Spleen (tissue), 11 donors: Measurements from ENCODE around the gene ACSL5. TPM values are rescaled to one million over a fixed set of nuclear protein-coding genes. Genes with fewer than 3 reads are reported as not detected.

Experiments used
- DNase-seq: peaks from one replicate; pipeline ENCODE4 v3.0.0-alpha.2; 2020
- H3K27ac ChIP-seq, 8 donors: fragments of 200-600 bp; sonication (generic) in 7 of 8; 1 replicate in 4 of 8; 2 replicates in 4 of 8; pipeline versions ENCODE4 v1.5.0 to v1.8.0; 2016 to 2021; ENCODE audit warnings: inconsistent platforms in 4 of 8, mild to moderate bottlenecking in 4 of 8, moderate library complexity in 1 of 8
- H3K27me3 ChIP-seq, 7 donors: fragments of 200-600 bp; sonication (generic) in 6 of 7; replicated peaks in 1 of 7; 1 replicate in 4 of 7; 2 replicates in 3 of 7; pipeline versions ENCODE4 v1.5.0 to v1.8.0; 2016 to 2021; ENCODE audit warnings: inconsistent platforms in 3 of 7, mild to moderate bottlenecking in 1 of 7
- H3K36me3 ChIP-seq, 6 donors: fragments of 200-600 bp; sonication (generic) in 5 of 6; 1 replicate in 4 of 6; 2 replicates in 2 of 6; pipeline versions ENCODE4 v1.5.0 to v1.8.0; 2016 to 2021; ENCODE audit warnings: inconsistent platforms in 2 of 6
- H3K4me1 ChIP-seq, 6 donors: fragments of 200-600 bp; sonication (generic) in 5 of 6; 1 replicate in 3 of 6; 2 replicates in 3 of 6; pipeline versions ENCODE4 v1.5.0 to v1.8.0; 2016 to 2021; ENCODE audit warnings: inconsistent platforms in 3 of 6
- H3K4me3 ChIP-seq, 8 donors: fragments of 200-600 bp; sonication (generic) in 7 of 8; 1 replicate in 4 of 8; 2 replicates in 4 of 8; pipeline versions ENCODE4 v1.5.0 to v1.8.0; 2016 to 2021; ENCODE audit warnings: inconsistent platforms in 4 of 8, mild to moderate bottlenecking in 4 of 8, moderate library complexity in 2 of 8
- H3K9me3 ChIP-seq, 8 donors: fragments of 200-600 bp; sonication (generic) in 7 of 8; 1 replicate in 4 of 8; 2 replicates in 4 of 8; pipeline versions ENCODE4 v1.5.0 to v1.8.0; 2016 to 2021; ENCODE audit warnings: inconsistent platforms in 4 of 8
- CTCF ChIP-seq, 11 experiments: fragments of 200-600 bp in 7 of 11; fragments of 450-650 bp in 4 of 11; sonication (generic) in 4 of 11; IDR thresholded peaks in 8 of 11; conservative IDR thresholded peaks in 3 of 11; 1 replicate in 7 of 11; 2 replicates in 4 of 11; pipeline versions ENCODE4 v1.4.0 to v1.8.0; 2016 to 2021; ENCODE audit warnings: antibody characterized with exemption in 11 of 11, inconsistent platforms in 4 of 11, mild to moderate bottlenecking in 1 of 11
- POLR2A ChIP-seq, 3 donors: fragments of 450-650 bp; IDR thresholded peaks; one replicate each; pipeline ENCODE4 v1.5.1; 2017; ENCODE audit warnings: antibody characterized with exemption in 3 of 3, mild to moderate bottlenecking in 1 of 3
- POLR2AphosphoS5 ChIP-seq, 3 donors: sonication (generic); formaldehyde crosslinking; IDR thresholded peaks; one replicate each; pipeline ENCODE4 v1.5.1; 2017; ENCODE audit warnings: antibody characterized with exemption in 3 of 3
- WGBS, 5 donors: extraction: QIAGEN DNeasy Blood & Tissue Kit in 3 of 5; methylation state at CpG; one replicate each; pipeline versions ENCODE4 v1.1.5 to v1.1.7; 2013 to 2018; 5-methylcytosine and 5-hydroxymethylcytosine counted together
- intact Hi-C: fragments of 100-400 bp; cut with DNase I; formaldehyde crosslinking; loops from one replicate; pipeline ENCODE4 v1.15.0; 2023; ENCODE audit warnings: low total_unique reads
- polyA plus RNA-seq, 3 donors: library from polyadenylated mRNA; stranded (reverse); fragments of 200-250 nt; gene quantifications; one replicate each; pipeline ENCODE4 v1.2.1, GENCODE V29; 2013
- total RNA-seq, 7 donors: library from RNA; depleted of rRNA in 3 of 7; stranded (reverse); fragments of >200 nt in 3 of 7; fragmentation: NEBNext Ultra II Directional in 4 of 7; extraction: Animal tissue kit (Norgen Biotek cat#: 25700) in 4 of 7; gene quantifications; one replicate each; pipeline versions ENCODE4 v1.1.0 to v1.2.1, GENCODE V29; 2016 to 2021
- donor health status: healthy with polysubstance abuse.
- donor health status: DM: no; HTN: no; CAD: no; lungs with moderate emphysema.
- donor health status: DM: no; HTN: no; CAD: no.
- donor health status: Bipolar disorder and iron deficiency.
- donor health status: healthy.
- donor health status: DM: no; HTN: no; CAD: no.
- donor health status: DM: yes; HTN: yes; CAD: no.

Gene ACSL5
- total and polyA plus RNA-seq, 10 donors: 18.6 to 49.4 (median 42.8) TPM

GRCh38 chr10:112441520-112441919 is 67.6 kb downstream of the ACSL5 start:
- Histone ChIP-seq H3K27me3 (no peaks in the 10 kb centered on the region), H3K27ac (no peak overlapping the region), H3K4me3 (no peak overlapping the region), H3K4me1 (peaks cover 10 to 45% (median 27%) of the 10 kb centered on the region in 6 donors), H3K9me3 (no peaks in the 10 kb centered on the region), H3K36me3 (peaks cover 0 to 90% (median 68%) of the 10 kb centered on the region in 6 donors)
- TF ChIP-seq POLR2AphosphoS5 (IDR thresholded peaks at IDR 0.05): no peak
- no peak for TF ChIP-seq CTCF (IDR thresholded peaks at IDR 0.05 in 8 of 11, conservative IDR thresholded peaks at IDR 0.05 in 3 of 11)
- no peak for TF ChIP-seq POLR2A (IDR thresholded peaks at IDR 0.05)
- intact Hi-C loops: loop anchor here (10.0 kb wide), 1 partner anchor 257 kb away; the partner anchor contains the start of gene GPAM
- WGBS, 5 donors: 64 to 88% (median 86%) methylated on average over 1 of the region's 1 CpG
- no peak for DNase-seq

DNA sequence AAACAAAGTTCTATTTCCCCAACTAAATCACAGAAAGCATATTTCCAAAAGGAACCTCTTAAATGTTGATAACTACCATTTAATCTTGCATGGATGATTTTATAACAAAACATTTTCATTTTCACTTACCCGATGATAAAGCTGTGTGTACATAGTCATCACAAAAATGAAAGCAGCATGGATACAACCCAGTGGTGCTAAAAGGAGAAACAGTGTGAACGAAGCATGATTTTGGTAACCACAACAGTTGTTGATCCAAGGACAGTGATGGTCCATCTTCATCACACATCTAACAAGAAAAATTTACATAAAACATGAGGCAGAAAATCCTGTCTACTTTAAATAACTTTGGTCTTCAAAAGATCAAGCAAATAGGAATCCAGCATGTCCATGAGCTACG is 68.1 kb downstream of the ACSL5 start:
- intact Hi-C loops: loop anchor here (10.0 kb wide), 1 partner anchor 257 kb away; the partner anchor contains the start of gene GPAM
- peaks cover 10 to 45% (median 27%) of the 10 kb centered on the region in 6 donors for H3K4me1 ChIP-seq
- H3K4me3 ChIP-seq: no peak overlapping the region
- WGBS, 5 donors: 50 to 75% (median 65%) methylated on average over 3 of the region's 3 CpGs
- no peaks in the 10 kb centered on the region for H3K9me3 ChIP-seq
- no peak for DNase-seq
- peaks cover 0 to 84% (median 63%) of the 10 kb centered on the region in 6 donors for H3K36me3 ChIP-seq
- no peaks in the 10 kb centered on the region for H3K27me3 ChIP-seq
- TF ChIP-seq POLR2AphosphoS5 (IDR thresholded peaks at IDR 0.05): no peak
- H3K27ac ChIP-seq: no peak overlapping the region

- H3K4me3 ChIP-seq: peak overlapping the region; percentile 65 to 98 (median 91)
- no peaks in the 10 kb centered on the region for H3K9me3 ChIP-seq
- intact Hi-C loops: loop anchor here (10.0 kb wide), 1 partner anchor 261 kb away; the partner anchor contains the start of gene GPAM
- H3K4me1 ChIP-seq: peaks cover 24 to 84% (median 51%) of the 10 kb centered on the region in 6 donors
- 4 to 7% (median 6%) methylated on average over 20 of the region's 20 CpGs for WGBS, 5 donors
- TF ChIP-seq CTCF (IDR thresholded peaks at IDR 0.05 in 8 of 11, conservative IDR thresholded peaks at IDR 0.05 in 3 of 11) (no peak), POLR2A (IDR thresholded peaks at IDR 0.05) (peak in 1 of 3 donors; percentile 42), POLR2AphosphoS5 (IDR thresholded peaks at IDR 0.05) (no peak)
- H3K27me3 ChIP-seq: no peaks in the 10 kb centered on the region
- H3K27ac ChIP-seq: peak overlapping the region; percentile 85 to 94 (median 90)
- H3K36me3 ChIP-seq: peaks cover 0 to 60% (median 31%) of the 10 kb centered on the region in 6 donors
- peak; percentile 78 for DNase-seq
Measured at GRCh38 chr10:112446055-112446854, 72.3 kb downstream of the ACSL5 start.

- TF ChIP-seq CTCF (IDR thresholded peaks at IDR 0.05 in 8 of 11, conservative IDR thresholded peaks at IDR 0.05 in 3 of 11) (peak in 5 of 11 experiments; percentile 8 to 34 (median 20)), POLR2AphosphoS5 (IDR thresholded peaks at IDR 0.05) (peak; percentile 88 to 91 (median 89)), POLR2A (IDR thresholded peaks at IDR 0.05) (peak in 1 of 3 donors; percentile 73)
- no peaks in the 10 kb centered on the region for H3K9me3 ChIP-seq
- peaks cover 0 to 55% (median 24%) of the 10 kb centered on the region in 6 donors for H3K36me3 ChIP-seq
- H3K27me3 ChIP-seq: no peaks in the 10 kb centered on the region
- peaks cover 24 to 89% (median 52%) of the 10 kb centered on the region in 6 donors for H3K4me1 ChIP-seq
- WGBS, 5 donors: 0 to 1% (median 0%) methylated on average over 53 to 59 of the region's 59 CpGs
- intact Hi-C loops: loop anchor here (10.0 kb wide), 1 partner anchor 262 kb away; the partner anchor contains the start of gene GPAM
- H3K4me3 ChIP-seq: peak within 1 kb of the TSS; percentile 65 to 98 (median 91)
- peak within 1 kb of the TSS; percentile 85 to 94 (median 90) for H3K27ac ChIP-seq
- DNase-seq: peak; percentile 95
Measured at GRCh38 chr10:112446855-112447619, 73.1 kb downstream of the ACSL5 start, which contains the start of the genes VTI1A and ZDHHC6. VTI1A (plus strand) TSS chr10:112447215; CDS start chr10:112447374, 159 bp downstream. ZDHHC6 (minus strand) TSS chr10:112446914; CDS start chr10:112445436, 1,478 bp downstream.
